Measurements from ENCODE around the gene B4GALT3.

Gene B4GALT3

GRCh38 chr1:161198194-161198896 is 21.0 kb upstream of the B4GALT3 start:
- H3K9me3 Mint-ChIP-seq: no peaks in the 10 kb centered on the region
- DNase-seq (ENCODE audit: low spot score): no peak
- no peak overlapping the region for H3K4me3 Mint-ChIP-seq
- peaks cover 3% of the 10 kb centered on the region for H3K36me3 Mint-ChIP-seq (ENCODE audit: low read depth)
- H3K27ac Mint-ChIP-seq: no peak overlapping the region
- no peaks in the 10 kb centered on the region for H3K27me3 Mint-ChIP-seq (ENCODE audit: low read depth)
- H3K4me1 Mint-ChIP-seq (ENCODE audit: low read depth): peaks cover 28% of the 10 kb centered on the region

- no peaks in the 10 kb centered on the region for H3K9me3 Mint-ChIP-seq
- H3K36me3 Mint-ChIP-seq (ENCODE audit: low read depth): peaks cover 1% of the 10 kb centered on the region
- no peak overlapping the region for H3K4me3 Mint-ChIP-seq
- H3K27me3 Mint-ChIP-seq (ENCODE audit: low read depth): no peaks in the 10 kb centered on the region
- peaks cover 26% of the 10 kb centered on the region for H3K4me1 Mint-ChIP-seq (ENCODE audit: low read depth)
- DNase-seq (ENCODE audit: low spot score): no peak
- peak overlapping the region; percentile 64 for H3K27ac Mint-ChIP-seq
These were observed 20.4 kb upstream of the B4GALT3 start for GRCh38 chr1:161197560-161198193.

- no peaks in the 10 kb centered on the region for H3K9me3 Mint-ChIP-seq
- peaks cover 32% of the 10 kb centered on the region for H3K4me1 Mint-ChIP-seq (ENCODE audit: low read depth)
- DNase-seq (ENCODE audit: low spot score): no peak
- no peak overlapping the region for H3K4me3 Mint-ChIP-seq
- no peaks in the 10 kb centered on the region for H3K36me3 Mint-ChIP-seq (ENCODE audit: low read depth)
- peak overlapping the region; percentile 64 for H3K27ac Mint-ChIP-seq
- H3K27me3 Mint-ChIP-seq (ENCODE audit: low read depth): no peaks in the 10 kb centered on the region
These were observed 19.5 kb upstream of the B4GALT3 start for GRCh38 chr1:161196521-161197451.

GRCh38 chr1:161196111-161196510 is 18.8 kb upstream of the B4GALT3 start:
- no peak overlapping the region for H3K27ac Mint-ChIP-seq
- no peak for DNase-seq (ENCODE audit: low spot score)
- H3K36me3 Mint-ChIP-seq (ENCODE audit: low read depth): no peaks in the 10 kb centered on the region
- peaks cover 27% of the 10 kb centered on the region for H3K4me1 Mint-ChIP-seq (ENCODE audit: low read depth)
- H3K4me3 Mint-ChIP-seq: no peak overlapping the region
- no peaks in the 10 kb centered on the region for H3K9me3 Mint-ChIP-seq
- H3K27me3 Mint-ChIP-seq (ENCODE audit: low read depth): no peaks in the 10 kb centered on the region

- DNase-seq (ENCODE audit: low spot score): no peak
These were observed 17.9 kb upstream of the B4GALT3 start for GRCh38 chr1:161195171-161195570.

GRCh38 chr1:161193561-161194235 is 16.4 kb upstream of the B4GALT3 start:
- H3K9me3 Mint-ChIP-seq: no peaks in the 10 kb centered on the region
- no peaks in the 10 kb centered on the region for H3K27me3 Mint-ChIP-seq (ENCODE audit: low read depth)
- no peak overlapping the region for H3K4me3 Mint-ChIP-seq
- no peak for DNase-seq (ENCODE audit: low spot score)
- peaks cover 19% of the 10 kb centered on the region for H3K4me1 Mint-ChIP-seq (ENCODE audit: low read depth)
- H3K36me3 Mint-ChIP-seq (ENCODE audit: low read depth): no peaks in the 10 kb centered on the region
- H3K27ac Mint-ChIP-seq: no peak overlapping the region

More at GRCh38 chr1:161195171-161195570, 17.9 kb upstream of the B4GALT3 start:
- Mint-ChIP-seq H3K4me1 (ENCODE audit: low read depth) (peaks cover 19% of the 10 kb centered on the region), H3K4me3 (no peak overlapping the region), H3K36me3 (ENCODE audit: low read depth) (no peaks in the 10 kb centered on the region), H3K9me3 (no peaks in the 10 kb centered on the region), H3K27me3 (ENCODE audit: low read depth) (no peaks in the 10 kb centered on the region), H3K27ac (peak overlapping the region; percentile 60)

- DNase-seq (ENCODE audit: low spot score): peak; percentile 54
- no peaks in the 10 kb centered on the region for H3K36me3 Mint-ChIP-seq (ENCODE audit: low read depth)
- H3K4me1 Mint-ChIP-seq (ENCODE audit: low read depth): peaks cover 20% of the 10 kb centered on the region
- H3K9me3 Mint-ChIP-seq: no peaks in the 10 kb centered on the region
- H3K27ac Mint-ChIP-seq: peak overlapping the region; percentile 83
- H3K27me3 Mint-ChIP-seq (ENCODE audit: low read depth): no peaks in the 10 kb centered on the region
- H3K4me3 Mint-ChIP-seq: no peak overlapping the region
These were observed 15.5 kb upstream of the B4GALT3 start for GRCh38 chr1:161192476-161193465.

- H3K9me3 Mint-ChIP-seq: no peaks in the 10 kb centered on the region
- no peaks in the 10 kb centered on the region for H3K27me3 Mint-ChIP-seq (ENCODE audit: low read depth)
- no peak overlapping the region for H3K4me3 Mint-ChIP-seq
- no peaks in the 10 kb centered on the region for H3K36me3 Mint-ChIP-seq (ENCODE audit: low read depth)
- DNase-seq (ENCODE audit: low spot score): no peak
- no peak overlapping the region for H3K27ac Mint-ChIP-seq
- peaks cover 28% of the 10 kb centered on the region for H3K4me1 Mint-ChIP-seq (ENCODE audit: low read depth)
These were observed 14.7 kb upstream of the B4GALT3 start for GRCh38 chr1:161191971-161192370.

GRCh38 chr1:161190962-161191521 is 13.7 kb upstream of the B4GALT3 start:
- Mint-ChIP-seq H3K4me1 (ENCODE audit: low read depth) (peaks cover 34% of the 10 kb centered on the region), H3K27me3 (ENCODE audit: low read depth) (no peaks in the 10 kb centered on the region), H3K27ac (no peak overlapping the region), H3K36me3 (ENCODE audit: low read depth) (no peaks in the 10 kb centered on the region), H3K9me3 (no peaks in the 10 kb centered on the region), H3K4me3 (no peak overlapping the region)
- DNase-seq (ENCODE audit: low spot score): no peak

- H3K4me1 Mint-ChIP-seq (ENCODE audit: low read depth): peaks cover 48% of the 10 kb centered on the region
- H3K4me3 Mint-ChIP-seq: no peak overlapping the region
- H3K9me3 Mint-ChIP-seq: no peaks in the 10 kb centered on the region
- no peak overlapping the region for H3K27ac Mint-ChIP-seq
- no peak for DNase-seq (ENCODE audit: low spot score)
- H3K36me3 Mint-ChIP-seq (ENCODE audit: low read depth): no peaks in the 10 kb centered on the region
- H3K27me3 Mint-ChIP-seq (ENCODE audit: low read depth): no peaks in the 10 kb centered on the region
These were observed 11.7 kb upstream of the B4GALT3 start for GRCh38 chr1:161189036-161189435.

- H3K4me3 Mint-ChIP-seq: no peak overlapping the region
- no peaks in the 10 kb centered on the region for H3K9me3 Mint-ChIP-seq
- peaks cover 52% of the 10 kb centered on the region for H3K4me1 Mint-ChIP-seq (ENCODE audit: low read depth)
- H3K27ac Mint-ChIP-seq: peak overlapping the region; percentile 11
- no peaks in the 10 kb centered on the region for H3K36me3 Mint-ChIP-seq (ENCODE audit: low read depth)
- DNase-seq (ENCODE audit: low spot score): no peak
- no peaks in the 10 kb centered on the region for H3K27me3 Mint-ChIP-seq (ENCODE audit: low read depth)
These were observed 11.1 kb upstream of the B4GALT3 start for GRCh38 chr1:161188381-161188780.

GRCh38 chr1:161187311-161187710 is 10.0 kb upstream of the B4GALT3 start:
- DNase-seq (ENCODE audit: low spot score): no peak
- Mint-ChIP-seq H3K27me3 (ENCODE audit: low read depth) (no peaks in the 10 kb centered on the region), H3K27ac (peak overlapping the region; percentile 46), H3K36me3 (ENCODE audit: low read depth) (peaks cover 4% of the 10 kb centered on the region), H3K4me3 (no peak overlapping the region), H3K4me1 (ENCODE audit: low read depth) (peaks cover 53% of the 10 kb centered on the region), H3K9me3 (no peaks in the 10 kb centered on the region)
